OCI-LY7 (cell line): ENCODE data around the gene AMZ1. TPM values are rescaled to one million over a fixed set of nuclear protein-coding genes. Genes with fewer than 3 reads are reported as not detected.

Experiments used
- BruUV-seq: library from RNA; stranded (reverse); fragments of 400-500 nt; replicated peaks from 2 replicates; lab custom pipeline; 2021; lab: Mats Ljungman, UMichigan
- CTCF ChIA-PET: fragments of 300-600 bp; sonication (Branson Sonifier 250); formaldehyde crosslinking; loops from one replicate; lab custom pipeline; 2022; ENCODE audit warnings: antibody characterized with exemption; ENCODE audit not compliant: unreplicated experiment; lab: Charles Lee
- POLR2A ChIA-PET: fragments of 300-600 bp; sonication (Branson Sonifier 250); formaldehyde crosslinking; loops from one replicate; lab custom pipeline; 2022; ENCODE audit warnings: antibody characterized with exemption; lab: Charles Lee
- DNase-seq: peaks from one replicate; pipeline ENCODE4 v3.0.0-alpha.2; 2015; ENCODE audit warnings: low spot score
- H2AFZ ChIP-seq: fragments of 200-600 bp; sonication (generic), shearing (Covaris generic); 2 replicates; pipeline ENCODE4 v1.6.1; 2014; ENCODE audit warnings: mild to moderate bottlenecking, antibody characterized with exemption, low read length, moderate library complexity
- H3K27ac ChIP-seq: fragments of 200-600 bp; sonication (generic); 2 replicates; pipeline ENCODE4 v1.5.1; 2014; ENCODE audit warnings: mixed run types, low read depth, mild to moderate bottlenecking, moderate library complexity, low read length, inconsistent platforms; ENCODE audit not compliant: poor library complexity, severe bottlenecking
- H3K36me3 ChIP-seq: fragments of 200-600 bp; sonication (generic); 2 replicates; pipeline ENCODE4 v1.6.1; 2014; ENCODE audit warnings: mild to moderate bottlenecking, antibody characterized with exemption, low read length, moderate library complexity, mixed read lengths; ENCODE audit not compliant: insufficient read depth
- H3K4me1 ChIP-seq: fragments of 200-600 bp; sonication (generic); 2 replicates; pipeline ENCODE4 v1.5.1; 2014; ENCODE audit warnings: mild to moderate bottlenecking, low read length; ENCODE audit not compliant: insufficient read depth, poor library complexity, severe bottlenecking
- H3K4me2 ChIP-seq: fragments of 200-600 bp; sonication (generic); 2 replicates; pipeline ENCODE4 v1.6.1; 2014; ENCODE audit warnings: mild to moderate bottlenecking, low read length
- H3K4me3 ChIP-seq: fragments of 200-600 bp; sonication (generic); 2 replicates; pipeline ENCODE4 v1.5.1; 2014; ENCODE audit warnings: mild to moderate bottlenecking, low read depth, low read length; ENCODE audit not compliant: poor library complexity, severe bottlenecking
- H3K79me2 ChIP-seq: fragments of 200-600 bp; sonication (generic); 2 replicates; pipeline ENCODE4 v1.6.1; 2016; ENCODE audit warnings: low read depth, mild to moderate bottlenecking, low read length, moderate library complexity, mixed read lengths; ENCODE audit not compliant: insufficient read depth
- H3K9me2 ChIP-seq: fragments of 200-600 bp; sonication (generic); 2 replicates; pipeline ENCODE4 v1.6.1; 2016; ENCODE audit warnings: mild to moderate bottlenecking, low read length, mixed read lengths; ENCODE audit not compliant: insufficient read depth
- H3K9me3 ChIP-seq: fragments of 200-600 bp; sonication (generic); 2 replicates; pipeline ENCODE4 v1.6.1; 2014; ENCODE audit warnings: mild to moderate bottlenecking, mixed run types, low read length, mixed read lengths
- H4K20me1 ChIP-seq: fragments of 200-600 bp; sonication (generic); 2 replicates; pipeline ENCODE4 v1.6.1; 2014; ENCODE audit warnings: mild to moderate bottlenecking, antibody characterized with exemption, low read length, moderate library complexity, mixed read lengths; ENCODE audit not compliant: insufficient read depth
- CTCF ChIP-seq: fragments of 200-600 bp; sonication (generic); conservative IDR thresholded peaks from 2 replicates; pipeline ENCODE4 v1.5.1; 2014; ENCODE audit warnings: mild to moderate bottlenecking, antibody characterized with exemption, low read length, moderate library complexity, mixed read lengths
- EZH2phosphoT487 ChIP-seq: fragments of 200-600 bp; sonication (generic); IDR thresholded peaks from 2 replicates; pipeline ENCODE4 v1.6.1; 2018; ENCODE audit warnings: low read depth, borderline replicate concordance, mild to moderate bottlenecking, mixed run types, antibody characterized with exemption, low read length, moderate library complexity, mixed read lengths
- intact Hi-C: fragments of 100-400 bp; cut with micrococcal nuclease; formaldehyde crosslinking; loops from one replicate; pipeline ENCODE4 v1.10.0; 2022; ENCODE audit not compliant: unreplicated experiment
- total RNA-seq, 2 experiments: library from RNA; depleted of rRNA in 1 of 2; stranded (reverse); fragments of >200 nt in 1 of 2; shearing (Covaris generic) in 1 of 2; gene quantifications; 2 replicates each; pipeline ENCODE4 v1.2.3, GENCODE V29; 2014 to 2022

AMZ1 gene
- total RNA-seq, 2 experiments from 2014 or later: 1.4 to 2.7 TPM

DNA sequence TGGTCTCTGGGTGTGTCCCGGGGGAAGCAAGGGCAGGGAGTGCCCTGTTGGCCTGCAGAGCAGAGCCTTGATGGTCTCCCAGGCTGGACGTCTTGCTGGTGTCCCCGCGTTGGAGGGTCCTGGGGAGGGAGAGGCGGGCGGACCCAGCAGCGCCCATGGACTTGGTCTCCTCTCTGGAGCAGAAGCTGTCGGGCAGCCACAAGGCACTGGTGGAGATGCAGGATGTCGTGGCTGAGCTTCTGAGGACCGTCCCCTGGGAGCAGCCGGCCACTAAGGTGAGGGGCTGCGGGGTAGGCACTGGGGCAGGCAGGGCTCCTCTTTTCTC is 35.3 kb upstream of the AMZ1 start:
- Histone ChIP-seq H3K9me3 (no peaks in the 10 kb centered on the region), H2AFZ (no peak overlapping the region), H3K27ac (no peak overlapping the region), H3K4me2 (no peak overlapping the region), H3K79me2 (no peaks in the 10 kb centered on the region), H3K4me1 (no peaks in the 10 kb centered on the region), H4K20me1 (no peaks in the 10 kb centered on the region), H3K36me3 (no peaks in the 10 kb centered on the region), H3K9me2 (no peaks in the 10 kb centered on the region), H3K4me3 (no peak overlapping the region)
- ChIA-PET POLR2A (no interaction called here), CTCF (no interaction called here)
- no TSS peak for BruUV-seq
- DNase-seq: no peak
- intact Hi-C loops: no loop called here
- TF ChIP-seq EZH2phosphoT487 (no peak), CTCF (no peak)

- intact Hi-C loops: no loop called here
- Histone ChIP-seq H3K4me3 (no peak overlapping the region), H3K9me2 (no peaks in the 10 kb centered on the region), H3K9me3 (no peaks in the 10 kb centered on the region), H3K27ac (no peak overlapping the region), H4K20me1 (no peaks in the 10 kb centered on the region), H3K79me2 (no peaks in the 10 kb centered on the region), H2AFZ (no peak overlapping the region), H3K4me2 (no peak overlapping the region), H3K4me1 (no peaks in the 10 kb centered on the region), H3K36me3 (no peaks in the 10 kb centered on the region)
- POLR2A ChIA-PET: interaction anchor here (0.5 to 0.6 kb wide), 3 partner anchors 45 to 134 kb away, joined by 3 to 4 read pairs (median 3); no protein-coding TSS in a partner anchor
- TF ChIP-seq CTCF: no peak
- no peak for TF ChIP-seq EZH2phosphoT487
- BruUV-seq: no TSS peak
- no peak for DNase-seq
- CTCF ChIA-PET: interaction anchor here (0.6 to 1.2 kb wide), 2 partner anchors 9 to 17 kb away, joined by 3 to 4 read pairs; no protein-coding TSS in a partner anchor
Measured at GRCh38 chr7:2654059-2654458, 33.9 kb upstream of the AMZ1 start.

- H2AFZ ChIP-seq: no peak overlapping the region
- ChIA-PET POLR2A (no interaction called here), CTCF (no interaction called here)
- TF ChIP-seq CTCF (no peak), EZH2phosphoT487 (no peak)
- H3K36me3 ChIP-seq: no peaks in the 10 kb centered on the region
- H4K20me1 ChIP-seq: no peaks in the 10 kb centered on the region
- no peak overlapping the region for H3K4me2 ChIP-seq
- no peak for DNase-seq
- intact Hi-C loops: no loop called here
- H3K9me2 ChIP-seq: no peaks in the 10 kb centered on the region
- H3K4me3 ChIP-seq: no peak overlapping the region
- no peaks in the 10 kb centered on the region for H3K4me1 ChIP-seq
- no peaks in the 10 kb centered on the region for H3K79me2 ChIP-seq
- no peaks in the 10 kb centered on the region for H3K9me3 ChIP-seq
- no peak overlapping the region for H3K27ac ChIP-seq
- BruUV-seq: no TSS peak
Measured at GRCh38 chr7:2655870-2656614, 32.0 kb upstream of the AMZ1 start.
